ENCODE data around the gene HID1. TPM values are rescaled to one million over a fixed set of nuclear protein-coding genes. Genes with fewer than 3 reads are reported as not detected.

The HID1 gene
- total RNA-seq, 3 donors from 2014 or later (not counting 1 experiment from before 2014, with no cell fraction given), result 0.66 to 9.5 (median 2.8) TPM

DNA sequence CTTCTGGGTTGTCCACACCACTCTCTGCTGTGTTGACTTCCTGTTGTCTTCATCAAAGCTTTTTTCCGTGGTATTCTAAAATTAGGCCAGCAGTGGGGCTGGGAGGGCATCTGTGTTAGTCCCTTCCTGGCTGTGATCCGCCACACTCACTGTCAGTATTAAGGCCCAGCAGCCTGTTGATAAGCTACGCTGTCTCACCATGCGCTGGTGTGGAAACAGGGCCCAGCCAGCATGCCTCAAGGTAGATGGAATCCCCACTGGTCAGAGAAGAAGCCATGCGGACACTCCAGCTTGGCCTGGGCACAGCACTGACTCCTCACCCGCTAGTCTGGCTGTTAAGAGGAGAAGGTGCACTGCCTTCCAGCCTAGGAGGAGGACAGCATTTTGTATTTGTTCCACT lies 26.2 kb upstream of the HID1 start:
- Histone ChIP-seq H3K9me3 (ENCODE audit: control insufficient read depth, insufficient read depth, low read length) (no peaks in the 10 kb centered on the region), H3K27me3 (ENCODE audit: control insufficient read depth, insufficient read depth, low read length) (no peaks in the 10 kb centered on the region), H3K4me3 (ENCODE audit: low read length) (no peak overlapping the region), H3K4me1 (ENCODE audit: control insufficient read depth, insufficient read depth, low read length) (peaks cover 3% of the 10 kb centered on the region), H3K36me3 (ENCODE audit: control insufficient read depth, insufficient read depth, low read length) (no peaks in the 10 kb centered on the region), H3K27ac (ENCODE audit: low read length) (no peak overlapping the region)
- H3K27me3 Mint-ChIP-seq (ENCODE audit: low read depth in 2 of 2), result no peaks in the 10 kb centered on the region
- TF ChIP-seq, protein P1, sequence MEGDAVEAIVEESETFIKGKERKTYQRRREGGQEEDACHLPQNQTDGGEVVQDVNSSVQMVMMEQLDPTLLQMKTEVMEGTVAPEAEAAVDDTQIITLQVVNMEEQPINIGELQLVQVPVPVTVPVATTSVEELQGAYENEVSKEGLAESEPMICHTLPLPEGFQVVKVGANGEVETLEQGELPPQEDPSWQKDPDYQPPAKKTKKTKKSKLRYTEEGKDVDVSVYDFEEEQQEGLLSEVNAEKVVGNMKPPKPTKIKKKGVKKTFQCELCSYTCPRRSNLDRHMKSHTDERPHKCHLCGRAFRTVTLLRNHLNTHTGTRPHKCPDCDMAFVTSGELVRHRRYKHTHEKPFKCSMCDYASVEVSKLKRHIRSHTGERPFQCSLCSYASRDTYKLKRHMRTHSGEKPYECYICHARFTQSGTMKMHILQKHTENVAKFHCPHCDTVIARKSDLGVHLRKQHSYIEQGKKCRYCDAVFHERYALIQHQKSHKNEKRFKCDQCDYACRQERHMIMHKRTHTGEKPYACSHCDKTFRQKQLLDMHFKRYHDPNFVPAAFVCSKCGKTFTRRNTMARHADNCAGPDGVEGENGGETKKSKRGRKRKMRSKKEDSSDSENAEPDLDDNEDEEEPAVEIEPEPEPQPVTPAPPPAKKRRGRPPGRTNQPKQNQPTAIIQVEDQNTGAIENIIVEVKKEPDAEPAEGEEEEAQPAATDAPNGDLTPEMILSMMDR (IDR thresholded peaks at IDR 0.05), result no peak
- H3K4me3 Mint-ChIP-seq, result no peak overlapping the region
- peaks cover 6 to 9% of the 10 kb centered on the region in 2 donors for H3K4me1 Mint-ChIP-seq
- no peak for DNase-seq
- H3K27ac Mint-ChIP-seq, result no peak overlapping the region
- WGBS (ENCODE audit: insufficient coverage), result 57% methylated on average over 6 of the region's 6 CpGs
- no peaks in the 10 kb centered on the region for H3K9me3 Mint-ChIP-seq
- ATAC-seq, result no peak
- intact Hi-C loops (cut with micrococcal nuclease), result no loop called here
- no peaks in the 10 kb centered on the region for H3K36me3 Mint-ChIP-seq

DNA sequence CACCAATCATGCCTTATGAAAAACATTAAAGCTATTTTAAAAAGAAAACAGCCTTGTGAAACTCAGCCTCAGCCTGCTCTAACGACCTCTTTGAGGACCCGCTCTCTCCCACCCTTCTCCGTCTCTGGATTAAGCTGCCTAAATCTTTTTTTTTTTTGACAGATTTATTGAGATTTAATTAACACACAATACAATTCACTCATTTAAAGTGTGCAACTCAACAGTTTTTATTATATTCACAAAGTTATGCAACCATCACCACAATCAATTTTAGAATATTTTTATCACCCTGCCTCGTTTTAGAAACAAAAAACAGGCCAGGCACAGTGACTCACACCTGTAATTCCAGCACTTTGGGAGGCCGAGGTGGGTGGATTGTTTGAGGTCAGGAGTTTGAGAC lies 23.3 kb upstream of the HID1 start:
- 77% methylated on average over 4 of the region's 5 CpGs for whole genome bisulfite sequencing (ENCODE audit: insufficient coverage)
- intact Hi-C loops (cut with micrococcal nuclease), result no loop called here
- ATAC-seq (no peak), DNase-seq (no peak)
- no peak overlapping the region for H3K4me3 Mint-ChIP-seq
- H3K27me3 Mint-ChIP-seq (ENCODE audit: low read depth in 2 of 2), result peaks cover 0 to 4% of the 10 kb centered on the region in 2 donors
- Histone ChIP-seq H3K27me3 (ENCODE audit: control insufficient read depth, insufficient read depth, low read length) (no peaks in the 10 kb centered on the region), H3K4me1 (ENCODE audit: control insufficient read depth, insufficient read depth, low read length) (peaks cover 3% of the 10 kb centered on the region), H3K36me3 (ENCODE audit: control insufficient read depth, insufficient read depth, low read length) (no peaks in the 10 kb centered on the region), H3K9me3 (ENCODE audit: control insufficient read depth, insufficient read depth, low read length) (no peaks in the 10 kb centered on the region), H3K4me3 (ENCODE audit: low read length) (no peak overlapping the region), H3K27ac (ENCODE audit: low read length) (no peak overlapping the region)
- H3K9me3 Mint-ChIP-seq, result no peaks in the 10 kb centered on the region
- no peaks in the 10 kb centered on the region for H3K36me3 Mint-ChIP-seq
- no peak overlapping the region for H3K27ac Mint-ChIP-seq
- TF ChIP-seq, protein P1 (IDR thresholded peaks at IDR 0.05), result no peak
- peaks cover 6 to 9% of the 10 kb centered on the region in 2 donors for H3K4me1 Mint-ChIP-seq

DNA sequence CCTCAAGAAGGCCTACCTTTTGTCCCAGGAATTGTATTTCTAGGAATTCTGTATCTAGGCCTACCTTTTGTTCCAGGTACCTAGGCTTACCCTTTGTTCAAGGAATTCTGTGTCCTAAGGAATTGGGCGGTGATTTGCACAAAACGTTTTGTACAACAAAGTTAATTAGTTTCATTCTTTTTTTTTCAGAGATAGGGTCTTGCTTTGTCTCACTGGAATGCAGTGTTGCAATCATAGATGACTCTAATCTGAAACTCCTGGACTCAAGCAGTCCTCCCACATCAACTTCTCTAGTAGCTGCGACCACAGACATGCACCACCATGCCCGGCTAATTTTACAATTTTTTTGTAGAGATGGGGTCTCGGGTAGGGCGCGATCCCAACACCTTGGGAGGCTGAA lies 21.9 kb upstream of the HID1 start:
- no peaks in the 10 kb centered on the region for H3K9me3 ChIP-seq (ENCODE audit: control insufficient read depth, insufficient read depth, low read length)
- no peaks in the 10 kb centered on the region for H3K36me3 Mint-ChIP-seq
- H3K9me3 Mint-ChIP-seq, result no peaks in the 10 kb centered on the region
- no peak overlapping the region for H3K27ac Mint-ChIP-seq
- no peaks in the 10 kb centered on the region for H3K36me3 ChIP-seq (ENCODE audit: control insufficient read depth, insufficient read depth, low read length)
- no peak for ATAC-seq
- TF ChIP-seq, protein P1 (IDR thresholded peaks at IDR 0.05), result no peak
- DNase-seq, result no peak
- intact Hi-C loops (cut with micrococcal nuclease), result no loop called here
- peaks cover 3% of the 10 kb centered on the region for H3K4me1 ChIP-seq (ENCODE audit: control insufficient read depth, insufficient read depth, low read length)
- H3K27me3 ChIP-seq (ENCODE audit: control insufficient read depth, insufficient read depth, low read length), result no peaks in the 10 kb centered on the region
- no peak overlapping the region for H3K27ac ChIP-seq (ENCODE audit: low read length)
- H3K4me1 Mint-ChIP-seq, result peaks cover 6 to 9% of the 10 kb centered on the region in 2 donors
- peaks cover 0 to 4% of the 10 kb centered on the region in 2 donors for H3K27me3 Mint-ChIP-seq (ENCODE audit: low read depth in 2 of 2)
- H3K4me3 Mint-ChIP-seq, result no peak overlapping the region
- 92% methylated on average over 7 of the region's 7 CpGs for WGBS (ENCODE audit: insufficient coverage)
- H3K4me3 ChIP-seq (ENCODE audit: low read length), result no peak overlapping the region

DNA sequence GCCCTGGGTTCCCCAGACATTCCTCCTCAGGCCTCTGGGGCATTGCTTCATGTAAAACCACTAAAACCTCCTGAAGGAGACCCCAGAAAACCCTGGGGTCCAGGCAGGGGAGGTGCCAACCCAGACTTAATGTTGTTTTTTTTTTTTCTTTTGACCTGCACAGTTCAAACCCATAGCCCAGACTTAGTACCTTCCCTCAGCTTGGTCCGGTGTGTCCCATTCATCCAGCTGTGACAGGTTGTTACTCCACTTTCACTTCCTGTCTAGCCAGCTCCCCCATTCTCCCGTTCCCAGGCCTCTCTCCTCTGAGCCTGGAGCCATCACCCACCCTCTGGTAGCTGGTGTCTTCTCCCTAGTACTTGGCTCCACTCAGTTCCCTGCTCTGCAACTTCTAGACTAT lies 19.7 kb upstream of the HID1 start:
- Mint-ChIP-seq H3K4me1 (peaks cover 1 to 6% of the 10 kb centered on the region in 2 donors), H3K36me3 (no peaks in the 10 kb centered on the region), H3K4me3 (no peak overlapping the region), H3K27me3 (ENCODE audit: low read depth in 2 of 2) (peaks cover 0 to 16% of the 10 kb centered on the region in 2 donors), H3K9me3 (no peaks in the 10 kb centered on the region), H3K27ac (no peak overlapping the region)
- Histone ChIP-seq H3K9me3 (ENCODE audit: control insufficient read depth, insufficient read depth, low read length) (no peaks in the 10 kb centered on the region), H3K4me3 (ENCODE audit: low read length) (no peak overlapping the region), H3K27me3 (ENCODE audit: control insufficient read depth, insufficient read depth, low read length) (peaks cover 10% of the 10 kb centered on the region), H3K27ac (ENCODE audit: low read length) (no peak overlapping the region), H3K4me1 (ENCODE audit: control insufficient read depth, insufficient read depth, low read length) (peaks cover 12% of the 10 kb centered on the region), H3K36me3 (ENCODE audit: control insufficient read depth, insufficient read depth, low read length) (no peaks in the 10 kb centered on the region)
- TF ChIP-seq, protein P1 (IDR thresholded peaks at IDR 0.05), result no peak
- intact Hi-C loops (cut with micrococcal nuclease), result no loop called here
- WGBS (ENCODE audit: insufficient coverage), result 74% methylated on average over 2 of the region's 2 CpGs
- ATAC-seq (no peak), DNase-seq (no peak)
